HL-60 (cell line): ENCODE measurements around the gene FOXP4.

ENCODE experiments used
- GABPA ChIP-seq: IDR thresholded peaks from 2 replicates; pipeline ENCODE4 v1.6.1; 2012; ENCODE audit warnings: low read depth
- POLR2AphosphoS5 ChIP-seq: IDR thresholded peaks from 2 replicates; pipeline ENCODE4 v1.6.1; 2012; ENCODE audit warnings: low read depth
- TF ChIP-seq, protein P1 (sequence below): IDR thresholded peaks from one replicate; pipeline ENCODE4 v1.5.1; 2011; ENCODE audit warnings: low read length, control low read depth, inconsistent platforms; ENCODE audit not compliant: insufficient read depth

DNA sequence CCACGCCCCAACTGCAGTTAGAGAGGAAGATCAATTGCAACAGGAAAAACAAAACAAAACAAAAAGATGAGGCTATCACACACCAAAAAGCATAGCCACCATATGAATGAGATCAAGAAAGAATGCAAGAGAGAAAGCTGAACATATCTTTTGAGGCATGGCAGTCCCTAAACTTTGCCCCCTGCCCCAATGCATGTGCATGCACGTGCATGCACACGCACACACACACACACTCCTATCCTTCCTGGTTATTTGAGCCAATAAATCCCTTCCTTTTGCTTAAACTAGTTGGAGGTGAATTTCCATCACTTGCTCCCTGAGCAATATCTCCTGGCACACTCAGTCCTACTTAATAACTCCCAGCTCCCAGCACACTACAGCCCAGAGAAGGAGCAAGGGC, 48.6 kb upstream of the FOXP4 start:
- TF ChIP-seq, protein P1, sequence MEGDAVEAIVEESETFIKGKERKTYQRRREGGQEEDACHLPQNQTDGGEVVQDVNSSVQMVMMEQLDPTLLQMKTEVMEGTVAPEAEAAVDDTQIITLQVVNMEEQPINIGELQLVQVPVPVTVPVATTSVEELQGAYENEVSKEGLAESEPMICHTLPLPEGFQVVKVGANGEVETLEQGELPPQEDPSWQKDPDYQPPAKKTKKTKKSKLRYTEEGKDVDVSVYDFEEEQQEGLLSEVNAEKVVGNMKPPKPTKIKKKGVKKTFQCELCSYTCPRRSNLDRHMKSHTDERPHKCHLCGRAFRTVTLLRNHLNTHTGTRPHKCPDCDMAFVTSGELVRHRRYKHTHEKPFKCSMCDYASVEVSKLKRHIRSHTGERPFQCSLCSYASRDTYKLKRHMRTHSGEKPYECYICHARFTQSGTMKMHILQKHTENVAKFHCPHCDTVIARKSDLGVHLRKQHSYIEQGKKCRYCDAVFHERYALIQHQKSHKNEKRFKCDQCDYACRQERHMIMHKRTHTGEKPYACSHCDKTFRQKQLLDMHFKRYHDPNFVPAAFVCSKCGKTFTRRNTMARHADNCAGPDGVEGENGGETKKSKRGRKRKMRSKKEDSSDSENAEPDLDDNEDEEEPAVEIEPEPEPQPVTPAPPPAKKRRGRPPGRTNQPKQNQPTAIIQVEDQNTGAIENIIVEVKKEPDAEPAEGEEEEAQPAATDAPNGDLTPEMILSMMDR: no peak
- TF ChIP-seq POLR2AphosphoS5 (no peak), GABPA (no peak)
